K562 (cell line): ENCODE measurements around the gene PLEKHH3. TPM values are rescaled to one million over a fixed set of nuclear protein-coding genes. Genes with fewer than 3 reads are reported as not detected.

Experiments
- ARHGAP35 ChIP-seq: fragments of 450-650 bp; IDR thresholded peaks from 2 replicates; pipeline ENCODE4 v1.6.1; 2018; ENCODE audit not compliant: partially characterized antibody
- CBX2 ChIP-seq: fragments of 200-600 bp; sonication (generic); IDR thresholded peaks from one replicate; pipeline ENCODE4 v1.6.1; 2012; ENCODE audit warnings: mild to moderate bottlenecking, low read length, inconsistent platforms; ENCODE audit not compliant: insufficient read depth, poor library complexity, severe bottlenecking
- HDAC6 ChIP-seq: IDR thresholded peaks from 2 replicates; pipeline ENCODE4 v1.6.1; 2012; ENCODE audit warnings: low read depth, mild to moderate bottlenecking, control low read depth, inconsistent platforms, low read length, moderate library complexity
- SIX5 ChIP-seq, 2 experiments: IDR thresholded peaks; 2 replicates each; pipeline ENCODE4 v1.6.1; 2011; ENCODE audit warnings: low read length in 2 of 2, borderline replicate concordance in 1 of 2, low read depth in 1 of 2, mild to moderate bottlenecking in 1 of 2, moderate library complexity in 1 of 2; ENCODE audit not compliant: insufficient read depth in 1 of 2
- TARDBP ChIP-seq: fragments of 450-650 bp; IDR thresholded peaks from 2 replicates; pipeline ENCODE4 v1.6.1; 2016
- ZNF263 ChIP-seq: sonication (generic); formaldehyde crosslinking; IDR thresholded peaks from 2 replicates; pipeline ENCODE4 v1.8.0; 2022; ENCODE audit warnings: mild to moderate bottlenecking, missing genetic modification reagents, borderline replicate concordance
- polyA plus RNA-seq, 8 experiments: library from polyadenylated mRNA; depleted of rRNA in 4 of 8; stranded (reverse) in 5 of 8; unstranded in 3 of 8; fragments of >200 nt; fragmentation: Nextera tagmentation in 2 of 8; fragmentation: Illumina TruSeq in 1 of 8; extraction: Ambion mirVana in 2 of 8; extraction: Trizol in 1 of 8; gene quantifications; 2 replicates each; pipeline versions ENCODE4 v1.2.1 to v1.2.3, GENCODE V29; 2011 to 2014; ENCODE audit warnings: inconsistent platforms in 1 of 8, missing spikeins in 1 of 8
- total RNA-seq, 7 experiments: library from RNA; depleted of rRNA in 6 of 7; stranded (reverse); fragments of >200 nt in 6 of 7; fragmentation: Illumina TruSeq in 2 of 7; extraction: Trizol in 2 of 7; gene quantifications; 2 replicates each; pipeline versions ENCODE4 v1.2.1 to v1.2.3, GENCODE V29; 2011 to 2021; ENCODE audit warnings: low replicate concordance in 1 of 7
- TF ChIP-seq, protein P1 (sequence below): fragments of 450-650 bp; IDR thresholded peaks from 2 replicates; pipeline ENCODE4 v1.6.1; 2016; ENCODE audit warnings: mild to moderate bottlenecking, moderate library complexity
- TF ChIP-seq, protein P2 (sequence below): sonication (generic); formaldehyde crosslinking; IDR thresholded peaks from 2 replicates; pipeline ENCODE4 v1.8.0; 2022; ENCODE audit warnings: mild to moderate bottlenecking, low read depth, missing genetic modification reagents
- TF ChIP-seq, protein P3 (sequence below), 3 experiments: fragments of 200-800 bp in 1 of 3; fragments of 250-450 bp in 1 of 3; fragments of 450-650 bp in 1 of 3; sonication (Bioruptor Pico) in 1 of 3; sonication (Bioruptor generic) in 1 of 3; formaldehyde crosslinking in 1 of 3; IDR thresholded peaks; 2 replicates each; pipeline versions ENCODE4 v1.6.1 to v1.8.0; 2016 to 2022; ENCODE audit warnings: mild to moderate bottlenecking in 2 of 3, missing genetic modification characterization in 2 of 3, missing compliant biosample characterization in 1 of 3, moderate library complexity in 1 of 3

The PLEKHH3 gene
- total and polyA plus RNA-seq, 9 of the 15 experiments (the other 6 are each of a cell fraction or from before 2014, with no cell fraction given) = 0.58 to 34.5 (median 5.0) TPM

DNA sequence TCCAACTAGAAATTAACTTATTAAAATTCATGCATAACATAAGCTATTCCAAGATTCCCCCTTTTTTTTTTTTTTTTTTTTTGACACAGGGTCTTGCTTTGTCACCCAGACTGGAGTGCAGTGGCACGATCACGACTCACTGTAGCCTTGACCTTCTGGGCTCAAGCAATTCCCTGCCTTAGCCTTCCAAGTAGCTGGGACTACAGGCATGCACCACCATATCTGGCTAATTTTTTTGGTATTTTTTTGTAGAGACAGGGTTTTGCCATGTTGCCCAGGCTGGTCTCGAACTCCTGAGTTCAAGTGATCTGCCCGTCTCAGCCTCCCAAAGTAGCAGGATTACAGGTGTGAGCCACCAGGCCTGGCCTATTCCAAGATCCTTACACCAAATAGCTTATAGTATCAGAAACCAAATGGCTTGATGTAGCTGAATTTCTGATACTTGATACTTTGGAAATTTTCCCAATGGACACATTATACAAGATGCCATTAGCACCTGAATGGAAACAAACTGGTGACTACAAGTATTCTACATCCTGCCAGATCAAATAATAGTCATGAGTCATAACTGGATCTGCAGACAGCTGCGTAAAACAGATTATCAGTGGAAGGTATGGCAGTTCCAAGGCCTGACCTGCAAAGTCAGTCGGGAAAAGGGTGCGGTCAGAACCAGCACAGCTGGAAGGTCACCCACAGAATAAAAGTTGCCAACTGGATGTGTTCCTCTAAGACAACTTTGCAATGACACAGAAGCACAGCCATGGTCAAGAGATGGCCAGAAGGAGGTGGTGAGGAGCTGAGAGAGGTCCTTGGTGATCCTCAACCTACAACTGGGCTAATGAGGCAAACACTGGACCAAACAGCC, 52.8 kb downstream of the PLEKHH3 start (continued):
- TF ChIP-seq, protein P1, sequence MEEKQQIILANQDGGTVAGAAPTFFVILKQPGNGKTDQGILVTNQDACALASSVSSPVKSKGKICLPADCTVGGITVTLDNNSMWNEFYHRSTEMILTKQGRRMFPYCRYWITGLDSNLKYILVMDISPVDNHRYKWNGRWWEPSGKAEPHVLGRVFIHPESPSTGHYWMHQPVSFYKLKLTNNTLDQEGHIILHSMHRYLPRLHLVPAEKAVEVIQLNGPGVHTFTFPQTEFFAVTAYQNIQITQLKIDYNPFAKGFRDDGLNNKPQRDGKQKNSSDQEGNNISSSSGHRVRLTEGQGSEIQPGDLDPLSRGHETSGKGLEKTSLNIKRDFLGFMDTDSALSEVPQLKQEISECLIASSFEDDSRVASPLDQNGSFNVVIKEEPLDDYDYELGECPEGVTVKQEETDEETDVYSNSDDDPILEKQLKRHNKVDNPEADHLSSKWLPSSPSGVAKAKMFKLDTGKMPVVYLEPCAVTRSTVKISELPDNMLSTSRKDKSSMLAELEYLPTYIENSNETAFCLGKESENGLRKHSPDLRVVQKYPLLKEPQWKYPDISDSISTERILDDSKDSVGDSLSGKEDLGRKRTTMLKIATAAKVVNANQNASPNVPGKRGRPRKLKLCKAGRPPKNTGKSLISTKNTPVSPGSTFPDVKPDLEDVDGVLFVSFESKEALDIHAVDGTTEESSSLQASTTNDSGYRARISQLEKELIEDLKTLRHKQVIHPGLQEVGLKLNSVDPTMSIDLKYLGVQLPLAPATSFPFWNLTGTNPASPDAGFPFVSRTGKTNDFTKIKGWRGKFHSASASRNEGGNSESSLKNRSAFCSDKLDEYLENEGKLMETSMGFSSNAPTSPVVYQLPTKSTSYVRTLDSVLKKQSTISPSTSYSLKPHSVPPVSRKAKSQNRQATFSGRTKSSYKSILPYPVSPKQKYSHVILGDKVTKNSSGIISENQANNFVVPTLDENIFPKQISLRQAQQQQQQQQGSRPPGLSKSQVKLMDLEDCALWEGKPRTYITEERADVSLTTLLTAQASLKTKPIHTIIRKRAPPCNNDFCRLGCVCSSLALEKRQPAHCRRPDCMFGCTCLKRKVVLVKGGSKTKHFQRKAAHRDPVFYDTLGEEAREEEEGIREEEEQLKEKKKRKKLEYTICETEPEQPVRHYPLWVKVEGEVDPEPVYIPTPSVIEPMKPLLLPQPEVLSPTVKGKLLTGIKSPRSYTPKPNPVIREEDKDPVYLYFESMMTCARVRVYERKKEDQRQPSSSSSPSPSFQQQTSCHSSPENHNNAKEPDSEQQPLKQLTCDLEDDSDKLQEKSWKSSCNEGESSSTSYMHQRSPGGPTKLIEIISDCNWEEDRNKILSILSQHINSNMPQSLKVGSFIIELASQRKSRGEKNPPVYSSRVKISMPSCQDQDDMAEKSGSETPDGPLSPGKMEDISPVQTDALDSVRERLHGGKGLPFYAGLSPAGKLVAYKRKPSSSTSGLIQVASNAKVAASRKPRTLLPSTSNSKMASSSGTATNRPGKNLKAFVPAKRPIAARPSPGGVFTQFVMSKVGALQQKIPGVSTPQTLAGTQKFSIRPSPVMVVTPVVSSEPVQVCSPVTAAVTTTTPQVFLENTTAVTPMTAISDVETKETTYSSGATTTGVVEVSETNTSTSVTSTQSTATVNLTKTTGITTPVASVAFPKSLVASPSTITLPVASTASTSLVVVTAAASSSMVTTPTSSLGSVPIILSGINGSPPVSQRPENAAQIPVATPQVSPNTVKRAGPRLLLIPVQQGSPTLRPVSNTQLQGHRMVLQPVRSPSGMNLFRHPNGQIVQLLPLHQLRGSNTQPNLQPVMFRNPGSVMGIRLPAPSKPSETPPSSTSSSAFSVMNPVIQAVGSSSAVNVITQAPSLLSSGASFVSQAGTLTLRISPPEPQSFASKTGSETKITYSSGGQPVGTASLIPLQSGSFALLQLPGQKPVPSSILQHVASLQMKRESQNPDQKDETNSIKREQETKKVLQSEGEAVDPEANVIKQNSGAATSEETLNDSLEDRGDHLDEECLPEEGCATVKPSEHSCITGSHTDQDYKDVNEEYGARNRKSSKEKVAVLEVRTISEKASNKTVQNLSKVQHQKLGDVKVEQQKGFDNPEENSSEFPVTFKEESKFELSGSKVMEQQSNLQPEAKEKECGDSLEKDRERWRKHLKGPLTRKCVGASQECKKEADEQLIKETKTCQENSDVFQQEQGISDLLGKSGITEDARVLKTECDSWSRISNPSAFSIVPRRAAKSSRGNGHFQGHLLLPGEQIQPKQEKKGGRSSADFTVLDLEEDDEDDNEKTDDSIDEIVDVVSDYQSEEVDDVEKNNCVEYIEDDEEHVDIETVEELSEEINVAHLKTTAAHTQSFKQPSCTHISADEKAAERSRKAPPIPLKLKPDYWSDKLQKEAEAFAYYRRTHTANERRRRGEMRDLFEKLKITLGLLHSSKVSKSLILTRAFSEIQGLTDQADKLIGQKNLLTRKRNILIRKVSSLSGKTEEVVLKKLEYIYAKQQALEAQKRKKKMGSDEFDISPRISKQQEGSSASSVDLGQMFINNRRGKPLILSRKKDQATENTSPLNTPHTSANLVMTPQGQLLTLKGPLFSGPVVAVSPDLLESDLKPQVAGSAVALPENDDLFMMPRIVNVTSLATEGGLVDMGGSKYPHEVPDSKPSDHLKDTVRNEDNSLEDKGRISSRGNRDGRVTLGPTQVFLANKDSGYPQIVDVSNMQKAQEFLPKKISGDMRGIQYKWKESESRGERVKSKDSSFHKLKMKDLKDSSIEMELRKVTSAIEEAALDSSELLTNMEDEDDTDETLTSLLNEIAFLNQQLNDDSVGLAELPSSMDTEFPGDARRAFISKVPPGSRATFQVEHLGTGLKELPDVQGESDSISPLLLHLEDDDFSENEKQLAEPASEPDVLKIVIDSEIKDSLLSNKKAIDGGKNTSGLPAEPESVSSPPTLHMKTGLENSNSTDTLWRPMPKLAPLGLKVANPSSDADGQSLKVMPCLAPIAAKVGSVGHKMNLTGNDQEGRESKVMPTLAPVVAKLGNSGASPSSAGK = no peak
- no peak for TF ChIP-seq SIX5 (IDR thresholded peaks at IDR 0.05; ENCODE audit: borderline replicate concordance in 1 of 2, insufficient read depth in 1 of 2, low read depth in 1 of 2, low read length in 2 of 2)
- TF ChIP-seq HDAC6 = no peak
- no peak for TF ChIP-seq ZNF263 (CRISPR knock-in tag)
- no peak for TF ChIP-seq ARHGAP35
- TF ChIP-seq CBX2 = no peak
- TF ChIP-seq TARDBP = no peak
- TF ChIP-seq, protein P2, sequence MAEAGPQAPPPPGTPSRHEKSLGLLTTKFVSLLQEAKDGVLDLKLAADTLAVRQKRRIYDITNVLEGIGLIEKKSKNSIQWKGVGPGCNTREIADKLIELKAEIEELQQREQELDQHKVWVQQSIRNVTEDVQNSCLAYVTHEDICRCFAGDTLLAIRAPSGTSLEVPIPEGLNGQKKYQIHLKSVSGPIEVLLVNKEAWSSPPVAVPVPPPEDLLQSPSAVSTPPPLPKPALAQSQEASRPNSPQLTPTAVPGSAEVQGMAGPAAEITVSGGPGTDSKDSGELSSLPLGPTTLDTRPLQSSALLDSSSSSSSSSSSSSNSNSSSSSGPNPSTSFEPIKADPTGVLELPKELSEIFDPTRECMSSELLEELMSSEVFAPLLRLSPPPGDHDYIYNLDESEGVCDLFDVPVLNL (CRISPR knock-in tag) = no peak
- TF ChIP-seq, protein P3, sequence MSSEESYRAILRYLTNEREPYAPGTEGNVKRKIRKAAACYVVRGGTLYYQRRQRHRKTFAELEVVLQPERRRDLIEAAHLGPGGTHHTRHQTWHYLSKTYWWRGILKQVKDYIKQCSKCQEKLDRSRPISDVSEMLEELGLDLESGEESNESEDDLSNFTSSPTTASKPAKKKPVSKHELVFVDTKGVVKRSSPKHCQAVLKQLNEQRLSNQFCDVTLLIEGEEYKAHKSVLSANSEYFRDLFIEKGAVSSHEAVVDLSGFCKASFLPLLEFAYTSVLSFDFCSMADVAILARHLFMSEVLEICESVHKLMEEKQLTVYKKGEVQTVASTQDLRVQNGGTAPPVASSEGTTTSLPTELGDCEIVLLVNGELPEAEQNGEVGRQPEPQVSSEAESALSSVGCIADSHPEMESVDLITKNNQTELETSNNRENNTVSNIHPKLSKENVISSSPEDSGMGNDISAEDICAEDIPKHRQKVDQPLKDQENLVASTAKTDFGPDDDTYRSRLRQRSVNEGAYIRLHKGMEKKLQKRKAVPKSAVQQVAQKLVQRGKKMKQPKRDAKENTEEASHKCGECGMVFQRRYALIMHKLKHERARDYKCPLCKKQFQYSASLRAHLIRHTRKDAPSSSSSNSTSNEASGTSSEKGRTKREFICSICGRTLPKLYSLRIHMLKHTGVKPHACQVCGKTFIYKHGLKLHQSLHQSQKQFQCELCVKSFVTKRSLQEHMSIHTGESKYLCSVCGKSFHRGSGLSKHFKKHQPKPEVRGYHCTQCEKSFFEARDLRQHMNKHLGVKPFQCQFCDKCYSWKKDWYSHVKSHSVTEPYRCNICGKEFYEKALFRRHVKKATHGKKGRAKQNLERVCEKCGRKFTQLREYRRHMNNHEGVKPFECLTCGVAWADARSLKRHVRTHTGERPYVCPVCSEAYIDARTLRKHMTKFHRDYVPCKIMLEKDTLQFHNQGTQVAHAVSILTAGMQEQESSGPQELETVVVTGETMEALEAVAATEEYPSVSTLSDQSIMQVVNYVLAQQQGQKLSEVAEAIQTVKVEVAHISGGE (CRISPR knock-in tag; IDR thresholded peaks at IDR 0.05) = peak in 1 of 3 experiments; percentile 55; a peak in 1 of 6 replicates
